Right atrium auricular region (tissue), 2 donors: ENCODE data around the gene CXorf58. TPM values are rescaled to one million over a fixed set of nuclear protein-coding genes. Genes with fewer than 3 reads are reported as not detected.

Experiments used
- DNase-seq: peaks from one replicate; pipeline ENCODE4 v3.0.0-alpha.2; 2019; ENCODE audit warnings: low spot score
- H3K27ac ChIP-seq, 2 donors: fragments of 200-600 bp; sonication (generic); 1 replicate in 1 of 2; 2 replicates in 1 of 2; pipeline ENCODE4 v1.5.1; 2016 to 2019
- H3K27me3 ChIP-seq, 2 donors: fragments of 200-600 bp; sonication (generic); one replicate each; pipeline versions ENCODE4 v1.5.1 to v1.6.0; 2017 to 2019
- H3K36me3 ChIP-seq: fragments of 200-600 bp; sonication (generic); one replicate; pipeline ENCODE4 v1.5.1; 2016
- H3K4me1 ChIP-seq, 2 donors: fragments of 200-600 bp; sonication (generic); one replicate each; pipeline versions ENCODE4 v1.5.1 to v1.6.0; 2017 to 2019
- H3K4me3 ChIP-seq, 2 donors: fragments of 200-600 bp; sonication (generic); 1 replicate in 1 of 2; 2 replicates in 1 of 2; pipeline ENCODE4 v1.5.1; 2017 to 2019; ENCODE audit warnings: mild to moderate bottlenecking in 1 of 2, moderate library complexity in 1 of 2
- H3K9me3 ChIP-seq, 2 donors: fragments of 200-600 bp; sonication (generic); one replicate each; pipeline ENCODE4 v1.5.1; 2019
- CTCF ChIP-seq, 2 donors: fragments of 200-600 bp; sonication (generic); IDR thresholded peaks; one replicate each; pipeline ENCODE4 v1.5.1; 2019; ENCODE audit warnings: antibody characterized with exemption in 2 of 2
- total RNA-seq, 2 donors: library from RNA; depleted of rRNA; stranded (reverse); fragments of >200 nt; gene quantifications; one replicate each; pipeline ENCODE4 v1.1.0, GENCODE V29; 2016

CXorf58 gene
- total RNA-seq, 2 donors from 2014 or later: not detected

GRCh38 chrX:23982891-23983290, 75.1 kb downstream of the CXorf58 start:
- Histone ChIP-seq H3K36me3 (peaks cover 1% of the 10 kb centered on the region), H3K4me3 (no peak overlapping the region), H3K27me3 (no peaks in the 10 kb centered on the region), H3K9me3 (no peaks in the 10 kb centered on the region), H3K4me1 (no peaks in the 10 kb centered on the region), H3K27ac (no peak overlapping the region)
- TF ChIP-seq CTCF (IDR thresholded peaks at IDR 0.05): no peak
- DNase-seq: no peak

Other genes starting within 250 kb of the CXorf58 start
- gene PRDX4, start 240.5 kb upstream of the CXorf58 start, total RNA-seq: 10 to 100 TPM; 84.6 to 91.8 TPM
- 10 to 100 TPM; 39.6 to 43.6 TPM for gene ACOT9, start 164.7 kb upstream of the CXorf58 start, total RNA-seq
- 100 to 1,000 TPM; 513 to 713 TPM for gene SAT1, start 124.8 kb upstream of the CXorf58 start, total RNA-seq
- gene APOO, start 68 bp upstream of the CXorf58 start, total RNA-seq: 10 to 100 TPM; 27.1 to 63.3 TPM
- gene KLHL15, start 119.2 kb downstream of the CXorf58 start, total RNA-seq: 1 to 10 TPM; 5.7 to 6.9 TPM
- 10 to 100 TPM; 61.6 to 64.9 TPM for gene EIF2S3, start 146.9 kb downstream of the CXorf58 start, total RNA-seq
- gene ZFX, start 241.7 kb downstream of the CXorf58 start, total RNA-seq: 10 to 100 TPM; 32.6 to 36.6 TPM